ENCODE measurements around the gene PDIA5.

The PDIA5 gene

GRCh38 chr3:123198372-123198771, 131.5 kb downstream of the PDIA5 start:
- TF ChIP-seq CTCF (IDR thresholded peaks at IDR 0.05; ENCODE audit: low read depth, low read length) = no peak

GRCh38 chr3:123201223-123201556, 134.4 kb downstream of the PDIA5 start:
- TF ChIP-seq CTCF (IDR thresholded peaks at IDR 0.05; ENCODE audit: low read depth, low read length) = no peak
- no peak for DNase-seq (ENCODE audit: extremely low read depth, low read depth)

More at GRCh38 chr3:123198372-123198771, 131.5 kb downstream of the PDIA5 start:
- no peak for DNase-seq (ENCODE audit: extremely low read depth, low read depth)

DNA sequence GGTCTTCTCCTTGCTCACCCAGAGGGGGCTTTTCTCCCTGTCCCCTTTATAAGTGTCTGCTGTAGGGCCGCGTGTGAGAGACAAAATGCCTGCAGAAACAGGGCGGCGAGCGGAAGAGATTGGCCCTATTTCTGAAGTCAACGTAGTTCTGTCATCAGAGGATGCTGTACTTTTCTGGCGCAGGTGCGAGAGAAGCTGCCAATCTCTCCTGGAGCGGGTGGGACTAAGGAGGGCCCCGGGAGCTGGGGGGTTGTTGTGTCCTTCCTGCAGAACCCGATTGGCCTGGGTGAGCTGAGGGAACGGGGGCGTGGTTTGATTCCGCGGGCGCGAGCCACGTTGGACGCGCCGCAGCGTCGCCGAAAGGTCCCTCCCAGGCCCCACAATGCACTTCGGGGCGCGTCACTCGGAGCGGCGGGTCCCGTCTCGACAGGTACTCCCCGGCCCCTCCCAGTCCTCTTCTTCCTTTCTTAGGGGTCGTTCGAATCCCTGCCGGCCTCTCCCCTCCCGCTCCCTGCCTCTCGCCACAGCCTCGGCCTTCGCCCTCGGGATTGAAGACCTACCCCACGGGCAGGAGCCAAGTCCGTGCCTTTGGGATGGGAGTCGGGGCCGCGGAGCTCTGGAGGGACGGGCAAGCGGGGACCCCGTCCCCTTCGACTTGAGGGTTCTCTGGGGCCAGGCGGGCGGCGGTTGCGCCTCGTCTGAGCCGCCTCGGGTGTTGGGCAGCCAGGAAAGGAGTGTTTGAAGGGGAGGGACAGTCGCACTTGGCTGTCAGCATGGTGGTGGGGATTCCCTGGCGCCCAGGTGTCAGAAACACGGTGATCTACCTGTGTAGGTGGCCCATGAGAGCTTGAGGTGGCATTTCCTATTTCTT, 135.0 kb downstream of the PDIA5 start, which contains the start of gene SEC22A:
Gene SEC22A (plus strand): TSS at position 387 of the 871 bp plus-strand sequence. CDS start 7,275 bp downstream, outside the sequence.
- peak; percentile 73 for DNase-seq (ENCODE audit: extremely low read depth, low read depth)
- no peak for TF ChIP-seq CTCF (IDR thresholded peaks at IDR 0.05; ENCODE audit: low read depth, low read length)

- no peak for DNase-seq (ENCODE audit: extremely low read depth, low read depth)
- TF ChIP-seq CTCF (IDR thresholded peaks at IDR 0.05; ENCODE audit: low read depth, low read length) = no peak; the same call in 1 of the 2 replicates
These were observed 135.6 kb downstream of the PDIA5 start for GRCh38 chr3:123202451-123202850.
